HL-60/S4 treated with phorbol 12-myristate 13-acetate at 8.2 ng/mL for 4 days and 3 days (cell line): Measurements from ENCODE around the gene CYP27C1.
"Not testable (repeated sequence)": the region's sequence is repeated elsewhere in the genome, so short reads cannot be mapped to it uniquely, and the experiment has no call there.

ENCODE experiments used
- in situ Hi-C: fragments of 300-500 bp; cut with MboI; formaldehyde crosslinking; loops from 2 replicates; pipeline ENCODE4 v1.15.0; 2022; ENCODE audit warnings: low sequenced_read_pairs

Gene CYP27C1

DNA sequence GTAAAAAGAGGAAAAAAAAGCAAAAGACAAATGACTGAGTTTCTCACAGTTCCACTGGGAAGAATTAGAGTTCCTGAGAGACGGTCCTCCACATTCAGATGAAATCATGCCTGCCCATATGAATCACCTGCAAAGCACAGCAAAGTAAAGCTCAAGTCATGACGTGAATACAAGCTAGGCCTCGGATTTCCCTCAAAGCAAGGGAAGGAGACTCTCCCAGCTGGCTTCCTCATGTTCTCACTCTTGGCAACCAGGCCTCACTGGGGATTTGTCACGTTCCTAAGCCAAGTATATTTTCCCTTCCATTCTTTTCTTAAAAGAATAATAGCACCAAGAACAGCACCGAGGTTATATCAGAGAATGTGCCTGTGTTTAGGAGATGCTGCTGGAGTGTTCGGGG is 47.0 kb downstream of the CYP27C1 start:
- in situ Hi-C loops: no loop called here

GRCh38 chr2:127172306-127172705 is 47.8 kb downstream of the CYP27C1 start:
- in situ Hi-C loops: no loop called here

DNA sequence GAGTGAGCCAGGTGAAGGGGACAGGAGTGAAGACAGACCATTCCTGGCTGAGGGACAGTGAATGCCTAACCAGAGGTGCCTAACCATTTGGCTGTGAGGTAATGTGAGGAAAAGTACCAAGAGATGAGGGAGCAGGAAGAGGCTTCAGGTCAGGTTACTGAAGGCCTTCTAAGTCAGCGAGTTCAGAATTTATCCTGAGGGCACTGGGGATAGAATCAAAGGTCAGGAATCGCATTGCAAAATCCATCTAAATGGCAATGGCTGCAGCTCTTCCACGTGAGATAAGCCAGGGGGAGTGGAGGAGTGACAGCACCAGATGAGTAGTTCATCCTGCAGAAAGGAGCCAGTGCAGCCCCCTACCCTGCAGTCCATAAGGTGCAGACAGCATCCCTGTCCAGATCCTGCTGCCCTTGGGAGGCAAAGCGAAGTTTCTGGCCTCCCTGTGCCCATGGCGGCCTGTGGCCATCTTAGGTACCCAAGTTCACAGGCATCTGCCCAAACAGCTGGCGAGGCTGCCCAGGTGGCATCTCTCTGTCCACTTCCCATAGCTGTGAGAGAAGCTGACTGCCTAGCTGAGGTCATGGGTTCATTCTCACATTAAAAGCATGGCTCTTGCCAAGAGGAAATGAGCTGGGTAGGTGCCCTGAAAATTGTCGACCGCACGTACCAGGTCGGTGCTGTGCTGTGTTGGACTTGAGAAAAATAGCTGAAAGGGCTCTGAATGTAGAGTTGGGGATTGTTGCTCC is 49.5 kb downstream of the CYP27C1 start:
- in situ Hi-C loops: no loop called here

DNA sequence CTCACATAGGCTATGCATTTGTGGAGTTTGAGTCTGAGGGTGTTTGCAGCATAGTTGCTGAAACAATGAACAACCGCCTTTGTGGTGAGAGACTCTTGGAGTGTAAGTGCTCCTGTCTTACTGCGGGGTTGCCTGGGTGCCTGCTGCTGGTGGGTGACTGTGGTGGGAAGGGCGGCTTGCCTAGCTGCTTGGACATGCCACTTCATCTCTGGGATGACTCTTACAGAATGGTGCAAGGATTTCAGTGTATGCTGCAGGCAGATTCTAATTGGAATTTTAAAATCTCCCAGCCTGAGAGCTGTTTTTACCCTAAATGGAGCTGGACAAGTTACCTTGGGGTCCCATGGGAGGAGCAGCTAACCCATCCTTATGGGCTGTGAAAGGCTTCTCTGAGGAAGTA is 50.1 kb downstream of the CYP27C1 start:
- in situ Hi-C loops: no loop called here

- in situ Hi-C loops: no loop called here
Observed at GRCh38 chr2:127169066-127169660, 50.9 kb downstream of the CYP27C1 start.

DNA sequence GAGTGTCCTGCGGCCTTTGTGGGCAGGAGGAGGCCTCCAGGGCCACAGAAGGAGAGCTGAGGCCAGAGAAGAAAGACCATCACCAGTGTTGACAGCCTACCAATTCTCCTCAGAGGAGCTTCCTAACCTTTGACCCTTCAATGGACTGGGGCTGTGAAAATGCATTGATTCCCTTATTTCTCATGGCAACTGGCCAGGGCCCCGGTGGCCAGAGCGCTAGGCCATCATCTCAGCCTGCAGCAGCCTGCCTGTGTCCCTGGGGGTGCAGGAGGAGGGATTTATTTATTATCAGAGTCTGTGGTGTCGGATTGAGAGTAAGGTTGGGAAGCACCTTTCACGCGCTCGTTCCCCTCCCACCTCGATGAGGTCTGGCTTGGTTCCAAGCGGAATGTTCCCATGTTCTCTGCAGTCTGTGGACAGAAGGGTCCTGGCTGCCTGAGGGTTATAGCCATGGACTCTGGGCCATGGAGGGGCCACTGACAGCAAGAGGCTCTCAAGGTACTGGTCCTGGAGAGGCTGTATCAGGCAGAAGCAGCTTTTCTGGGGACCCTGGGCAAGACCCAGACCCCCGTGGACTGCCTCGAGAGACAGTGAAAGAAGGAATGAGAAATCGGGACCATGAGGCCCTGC is 53.8 kb downstream of the CYP27C1 start:
- in situ Hi-C loops: no loop called here

DNA sequence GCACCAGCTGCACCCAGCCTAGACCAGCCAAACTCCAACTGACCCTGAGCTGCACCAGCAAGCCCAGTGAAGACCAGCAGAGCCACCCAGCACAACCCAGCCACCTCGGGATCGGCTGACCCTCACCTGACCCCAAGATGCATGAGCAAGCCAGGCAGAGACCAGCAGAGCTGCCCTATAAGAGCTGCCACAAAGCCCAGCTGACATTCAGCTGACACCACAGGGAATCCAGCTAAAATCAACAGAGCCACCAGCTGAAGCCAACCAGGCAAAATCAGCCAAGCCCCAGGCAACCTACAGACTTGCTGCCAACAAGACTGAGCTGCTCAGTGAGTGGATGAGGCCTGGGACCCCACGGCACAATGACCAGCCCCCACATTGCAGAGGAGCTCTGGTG is 54.6 kb downstream of the CYP27C1 start:
- in situ Hi-C loops: no loop called here

DNA sequence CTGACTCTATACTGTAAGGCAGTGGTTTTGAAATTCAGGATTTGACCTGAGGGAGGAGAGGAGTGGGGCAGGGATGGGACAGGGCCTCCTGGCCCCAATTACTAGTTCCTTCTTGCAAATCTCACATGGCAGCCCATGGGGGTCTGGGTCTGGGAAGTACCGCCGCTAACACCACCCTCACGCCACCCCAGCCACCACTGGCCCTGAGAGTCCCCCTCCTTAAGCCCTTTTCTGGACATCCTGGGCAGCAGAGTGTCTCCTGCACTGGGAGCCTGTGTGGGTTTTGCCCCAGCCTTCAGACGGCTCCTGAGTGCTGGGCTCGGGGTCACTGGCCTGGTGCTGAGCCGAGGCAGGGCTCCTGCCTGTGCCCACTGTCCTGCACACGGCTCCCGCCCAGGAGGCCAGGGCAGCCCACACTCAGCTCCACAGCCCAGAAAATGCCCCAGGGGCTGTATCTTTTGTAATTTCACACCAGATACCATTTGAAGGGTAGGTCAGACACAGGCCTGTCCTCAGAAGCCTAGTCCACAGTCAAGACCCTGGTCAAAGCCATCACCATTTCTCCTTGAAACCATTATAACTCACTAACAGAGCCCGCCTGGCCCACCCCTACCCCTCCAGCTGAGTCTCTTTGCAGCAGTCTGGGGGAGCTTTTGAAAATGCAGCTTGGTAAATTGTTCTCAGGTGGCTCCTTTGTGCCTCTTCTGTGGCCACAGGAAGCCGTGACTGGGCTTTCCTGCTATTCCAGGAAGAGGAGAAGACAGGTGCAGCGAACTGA is 55.1 kb downstream of the CYP27C1 start:
- in situ Hi-C loops: no loop called here

DNA sequence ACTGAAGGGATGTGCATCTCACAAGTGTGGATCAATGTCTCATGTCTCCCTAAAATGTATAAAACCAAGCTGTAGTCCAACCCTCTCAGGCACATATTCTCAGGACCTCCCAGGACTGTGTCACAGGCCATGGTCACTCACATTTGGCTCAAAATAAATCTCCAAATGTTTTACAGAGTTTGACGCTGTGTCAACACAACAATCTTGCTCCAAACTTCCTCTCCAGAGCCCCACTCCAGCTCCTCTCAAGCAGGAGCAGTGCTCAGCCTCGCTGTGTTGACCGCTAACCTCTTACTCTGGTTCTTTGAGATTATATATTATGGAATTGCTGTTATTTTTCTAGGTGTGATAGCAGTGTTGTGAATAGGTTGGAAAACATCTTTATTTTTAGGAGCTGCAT is 56.2 kb downstream of the CYP27C1 start:
- in situ Hi-C loops: no loop called here

DNA sequence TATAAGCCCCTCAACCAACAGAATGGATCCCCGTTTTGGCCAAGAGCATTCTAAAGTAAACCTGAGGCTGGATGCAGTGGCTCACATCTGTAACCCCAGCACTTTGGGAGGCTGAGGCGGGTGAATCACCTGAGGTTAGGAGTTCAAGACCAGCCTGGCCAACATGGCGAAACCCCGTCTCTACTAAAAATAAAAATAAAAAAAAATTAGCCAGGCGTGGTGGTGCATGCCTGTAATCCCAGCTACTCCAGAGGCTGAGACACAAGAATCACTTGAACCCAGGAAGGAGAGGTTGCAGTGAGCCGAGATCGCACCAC is 57.1 kb downstream of the CYP27C1 start:
- in situ Hi-C loops: not testable (repeated sequence)

GRCh38 chr2:127162261-127163089 is 57.6 kb downstream of the CYP27C1 start:
- in situ Hi-C loops: no loop called here

DNA sequence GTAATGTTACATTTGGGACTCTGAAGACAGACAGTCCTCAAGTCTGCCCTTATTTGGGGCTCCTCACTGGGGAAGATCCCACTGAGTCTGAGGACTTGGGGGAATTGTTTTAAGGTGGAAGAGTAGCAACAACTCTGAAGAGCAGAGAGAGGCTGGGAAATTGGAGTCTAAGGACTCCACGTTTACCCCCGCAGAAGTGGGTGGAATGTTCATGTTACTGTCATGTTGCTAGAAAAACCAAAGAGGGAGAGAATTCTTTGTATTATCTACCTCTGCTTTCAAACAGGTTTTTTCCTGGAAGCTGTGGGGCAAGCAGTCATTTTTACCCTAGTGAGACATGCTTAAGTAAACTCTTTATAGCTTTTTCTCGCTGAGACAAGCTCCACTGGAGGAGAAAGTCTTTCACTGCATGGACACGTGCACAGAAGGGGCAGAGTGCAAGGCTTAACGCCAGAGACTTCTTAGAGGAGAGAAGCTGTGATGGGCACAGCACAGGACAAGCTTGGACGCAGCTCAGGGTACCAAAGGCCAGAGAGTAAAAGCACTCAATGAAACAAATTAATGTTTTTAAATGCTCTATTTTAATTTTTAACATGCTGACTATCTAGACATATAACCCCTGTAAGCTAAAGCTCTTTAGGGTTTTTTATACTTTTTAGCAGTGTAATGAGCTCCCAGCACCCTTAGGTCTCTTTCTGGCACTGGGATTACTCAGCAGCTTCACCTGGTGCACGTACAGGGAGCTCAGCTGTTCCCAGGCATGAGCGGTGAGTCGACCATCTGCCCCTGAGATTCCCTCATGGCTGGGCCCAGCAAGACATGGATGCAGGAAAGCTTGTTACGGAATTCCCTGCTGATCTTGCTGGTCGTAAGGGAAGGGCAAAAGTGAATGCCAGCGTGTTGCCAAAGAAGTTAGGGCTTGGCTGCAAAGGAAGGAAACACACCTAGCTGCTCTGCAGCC is 58.6 kb downstream of the CYP27C1 start:
- in situ Hi-C loops: no loop called here

- in situ Hi-C loops: no loop called here
Observed at GRCh38 chr2:127160676-127161075, 59.4 kb downstream of the CYP27C1 start.

DNA sequence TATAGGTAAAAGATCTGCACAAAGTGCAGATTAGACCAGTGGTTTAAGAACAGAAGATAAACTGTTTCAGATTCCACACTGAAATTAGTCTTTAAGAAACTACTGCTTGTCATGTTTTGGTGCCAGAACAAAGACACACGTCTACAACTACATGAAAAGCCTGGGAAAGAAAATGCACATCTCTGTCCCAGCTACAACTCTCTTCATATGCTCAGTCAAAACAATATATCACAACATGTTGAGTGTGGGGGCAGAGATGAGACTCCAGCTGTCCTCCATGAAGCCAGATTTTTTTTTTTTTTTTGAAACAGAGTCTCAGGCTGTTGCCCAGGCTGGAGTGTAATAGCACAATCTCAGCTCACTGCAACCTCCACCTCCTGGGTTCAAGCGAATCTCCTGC is 60.6 kb downstream of the CYP27C1 start:
- in situ Hi-C loops: no loop called here

- in situ Hi-C loops: no loop called here
Observed at GRCh38 chr2:127158614-127159290, 61.3 kb downstream of the CYP27C1 start.

GRCh38 chr2:127157651-127158485 is 62.2 kb downstream of the CYP27C1 start:
- in situ Hi-C loops: no loop called here

GRCh38 chr2:127157114-127157513 is 63.0 kb downstream of the CYP27C1 start:
- in situ Hi-C loops: no loop called here

DNA sequence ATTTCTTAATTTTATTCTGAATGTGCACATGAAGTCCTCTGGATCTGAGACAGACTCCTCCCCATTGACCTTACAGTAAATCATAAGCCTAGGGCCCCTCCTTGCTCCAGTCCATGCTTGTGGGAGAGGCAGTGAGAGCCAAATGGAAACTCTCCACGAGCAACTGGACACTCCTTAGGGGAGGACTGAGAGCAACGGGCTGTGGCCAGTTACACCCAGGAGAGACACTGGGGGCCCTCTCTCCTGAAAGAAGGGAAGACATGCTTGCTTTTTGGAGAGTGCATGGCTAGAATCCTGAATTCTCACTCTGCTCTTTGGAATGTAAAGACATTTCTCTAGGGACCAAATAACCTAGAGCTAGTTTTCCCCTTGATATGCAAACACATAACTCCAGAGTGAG is 64.2 kb downstream of the CYP27C1 start:
- in situ Hi-C loops: no loop called here
